Ishikawa (cell line): ENCODE results near the gene ZNF431.

ENCODE experiments used
- CEBPB ChIP-seq: IDR thresholded peaks from 2 replicates; pipeline ENCODE4 v1.6.1; 2012
- CREB1 ChIP-seq: IDR thresholded peaks from 2 replicates; pipeline ENCODE4 v1.6.1; 2012; ENCODE audit warnings: low read depth
- EP300 ChIP-seq: IDR thresholded peaks from 2 replicates; pipeline ENCODE4 v1.6.1; 2012; ENCODE audit warnings: borderline replicate concordance
- FOXM1 ChIP-seq: IDR thresholded peaks from 2 replicates; pipeline ENCODE4 v1.6.1; 2012; ENCODE audit warnings: low read depth, borderline replicate concordance
- MAX ChIP-seq: IDR thresholded peaks from 2 replicates; pipeline ENCODE4 v1.6.1; 2012
- NFIC ChIP-seq: IDR thresholded peaks from 2 replicates; pipeline ENCODE4 v1.6.1; 2012
- RAD21 ChIP-seq: IDR thresholded peaks from 2 replicates; pipeline ENCODE4 v1.6.1; 2012; ENCODE audit warnings: low read depth
- TAF1 ChIP-seq: IDR thresholded peaks from 2 replicates; pipeline ENCODE4 v1.6.1; 2012; ENCODE audit warnings: low read depth, mild to moderate bottlenecking
- TCF12 ChIP-seq: IDR thresholded peaks from 2 replicates; pipeline ENCODE4 v1.6.1; 2012; ENCODE audit warnings: low read depth
- USF1 ChIP-seq: IDR thresholded peaks from 2 replicates; pipeline ENCODE4 v1.6.1; 2012

GRCh38 chr19:21221693-21222092 lies 79.9 kb downstream of the ZNF431 start:
- TF ChIP-seq TAF1 (no peak), EP300 (no peak), CEBPB (no peak), MAX (no peak), NFIC (no peak), TCF12 (no peak), CREB1 (no peak), RAD21 (no peak), USF1 (no peak), FOXM1 (no peak)
